Astrocyte (in vitro differentiated cells and primary cell): ENCODE results near the gene FAM50B.

Experiments
- EZH2 ChIP-seq: IDR thresholded peaks from 2 replicates; pipeline ENCODE4 v1.6.1; 2012; ENCODE audit warnings: mild to moderate bottlenecking, low read length, inconsistent platforms; ENCODE audit not compliant: insufficient read depth
- TF ChIP-seq, protein P1 (sequence below): IDR thresholded peaks from 2 replicates; pipeline ENCODE4 v1.5.1; 2011; ENCODE audit warnings: low read depth, mild to moderate bottlenecking, inconsistent platforms, low read length, moderate library complexity; ENCODE audit not compliant: insufficient read depth

DNA sequence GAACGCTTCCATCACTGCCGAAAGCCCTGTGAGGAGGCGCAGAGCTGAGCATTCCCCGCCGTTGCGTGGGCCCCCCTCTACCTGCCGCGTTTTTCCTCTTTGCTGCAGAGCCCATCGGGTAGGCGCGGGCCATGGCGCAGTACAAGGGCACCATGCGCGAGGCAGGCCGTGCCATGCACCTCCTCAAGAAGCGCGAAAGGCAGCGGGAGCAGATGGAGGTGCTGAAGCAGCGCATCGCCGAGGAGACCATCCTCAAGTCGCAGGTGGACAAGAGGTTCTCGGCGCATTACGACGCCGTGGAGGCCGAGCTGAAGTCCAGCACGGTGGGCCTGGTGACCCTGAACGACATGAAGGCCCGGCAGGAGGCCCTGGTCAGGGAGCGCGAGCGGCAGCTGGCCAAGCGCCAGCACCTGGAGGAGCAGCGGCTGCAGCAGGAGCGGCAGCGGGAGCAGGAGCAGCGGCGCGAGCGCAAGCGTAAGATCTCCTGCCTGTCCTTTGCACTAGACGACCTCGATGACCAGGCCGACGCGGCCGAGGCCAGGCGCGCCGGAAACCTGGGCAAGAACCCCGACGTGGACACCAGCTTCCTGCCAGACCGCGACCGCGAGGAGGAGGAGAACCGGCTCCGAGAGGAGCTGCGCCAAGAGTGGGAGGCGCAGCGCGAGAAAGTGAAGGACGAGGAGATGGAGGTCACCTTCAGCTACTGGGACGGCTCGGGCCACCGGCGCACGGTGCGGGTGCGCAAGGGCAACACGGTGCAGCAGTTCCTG, 693 bp downstream of the FAM50B start:
- TF ChIP-seq, protein P1, sequence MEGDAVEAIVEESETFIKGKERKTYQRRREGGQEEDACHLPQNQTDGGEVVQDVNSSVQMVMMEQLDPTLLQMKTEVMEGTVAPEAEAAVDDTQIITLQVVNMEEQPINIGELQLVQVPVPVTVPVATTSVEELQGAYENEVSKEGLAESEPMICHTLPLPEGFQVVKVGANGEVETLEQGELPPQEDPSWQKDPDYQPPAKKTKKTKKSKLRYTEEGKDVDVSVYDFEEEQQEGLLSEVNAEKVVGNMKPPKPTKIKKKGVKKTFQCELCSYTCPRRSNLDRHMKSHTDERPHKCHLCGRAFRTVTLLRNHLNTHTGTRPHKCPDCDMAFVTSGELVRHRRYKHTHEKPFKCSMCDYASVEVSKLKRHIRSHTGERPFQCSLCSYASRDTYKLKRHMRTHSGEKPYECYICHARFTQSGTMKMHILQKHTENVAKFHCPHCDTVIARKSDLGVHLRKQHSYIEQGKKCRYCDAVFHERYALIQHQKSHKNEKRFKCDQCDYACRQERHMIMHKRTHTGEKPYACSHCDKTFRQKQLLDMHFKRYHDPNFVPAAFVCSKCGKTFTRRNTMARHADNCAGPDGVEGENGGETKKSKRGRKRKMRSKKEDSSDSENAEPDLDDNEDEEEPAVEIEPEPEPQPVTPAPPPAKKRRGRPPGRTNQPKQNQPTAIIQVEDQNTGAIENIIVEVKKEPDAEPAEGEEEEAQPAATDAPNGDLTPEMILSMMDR, result no peak
- TF ChIP-seq EZH2, result no peak
